ENCODE measurements around the gene MYO1E.

MYO1E gene

GRCh38 chr15:59300618-59301139 lies 72.0 kb downstream of the MYO1E start:
- TF ChIP-seq ZNF565 (CRISPR knock-in tag; conservative IDR thresholded peaks at IDR 0.05; ENCODE audit: low read depth) (no peak), ESRRG (CRISPR knock-in tag; IDR thresholded peaks at IDR 0.05) (no peak), ZFP3 (CRISPR knock-in tag; IDR thresholded peaks at IDR 0.05) (no peak), ARNTL (CRISPR knock-in tag; IDR thresholded peaks at IDR 0.05; ENCODE audit: borderline replicate concordance, low read depth) (no peak), CSRNP3 (CRISPR knock-in tag; IDR thresholded peaks at IDR 0.05) (no peak), SNAI2 (CRISPR knock-in tag; IDR thresholded peaks at IDR 0.05) (no peak), OSR1 (CRISPR knock-in tag; IDR thresholded peaks at IDR 0.05) (no peak), POU6F1 (CRISPR knock-in tag; IDR thresholded peaks at IDR 0.05; ENCODE audit: borderline replicate concordance, low read depth) (no peak), ZNF8 (CRISPR knock-in tag; IDR thresholded peaks at IDR 0.05) (no peak), CSDC2 (CRISPR knock-in tag; IDR thresholded peaks at IDR 0.05) (no peak), GLIS3 (CRISPR knock-in tag; IDR thresholded peaks at IDR 0.05) (no peak), ZNF70 (CRISPR knock-in tag; IDR thresholded peaks at IDR 0.05) (no peak), BACH2 (CRISPR knock-in tag; IDR thresholded peaks at IDR 0.05; ENCODE audit: borderline replicate concordance) (no peak), PATZ1 (CRISPR knock-in tag; IDR thresholded peaks at IDR 0.05; ENCODE audit: borderline replicate concordance) (no peak), TSHZ2 (CRISPR knock-in tag; IDR thresholded peaks at IDR 0.05) (no peak), ZC3H10 (CRISPR knock-in tag; IDR thresholded peaks at IDR 0.05) (no peak), PPARA (CRISPR knock-in tag; IDR thresholded peaks at IDR 0.05; ENCODE audit: borderline replicate concordance) (no peak)
- ATAC-seq: no peak; the same call in 2 of the 3 replicates

GRCh38 chr15:59299929-59300617 lies 72.6 kb downstream of the MYO1E start:
- TF ChIP-seq TSHZ2 (CRISPR knock-in tag; IDR thresholded peaks at IDR 0.05): no peak
- TF ChIP-seq ZC3H10 (CRISPR knock-in tag; IDR thresholded peaks at IDR 0.05): no peak
- TF ChIP-seq ARNTL (CRISPR knock-in tag; IDR thresholded peaks at IDR 0.05; ENCODE audit: borderline replicate concordance, low read depth): no peak
- no peak for TF ChIP-seq ZNF565 (CRISPR knock-in tag; conservative IDR thresholded peaks at IDR 0.05; ENCODE audit: low read depth)
- TF ChIP-seq RARB (CRISPR knock-in tag; IDR thresholded peaks at IDR 0.05): no peak
- no peak for TF ChIP-seq ISL1 (CRISPR knock-in tag; IDR thresholded peaks at IDR 0.05)
- no peak for TF ChIP-seq ZFP30 (CRISPR knock-in tag; IDR thresholded peaks at IDR 0.05)
- TF ChIP-seq POU6F1 (CRISPR knock-in tag; IDR thresholded peaks at IDR 0.05; ENCODE audit: borderline replicate concordance, low read depth): no peak
- TF ChIP-seq ZNF8 (CRISPR knock-in tag; IDR thresholded peaks at IDR 0.05): no peak
- no peak for TF ChIP-seq ZNF70 (CRISPR knock-in tag; IDR thresholded peaks at IDR 0.05)
- TF ChIP-seq CREB5 (CRISPR knock-in tag; IDR thresholded peaks at IDR 0.05; ENCODE audit: low read depth): no peak
- no peak for TF ChIP-seq SNAI2 (CRISPR knock-in tag; IDR thresholded peaks at IDR 0.05)
- TF ChIP-seq TCF4 (CRISPR knock-in tag; IDR thresholded peaks at IDR 0.05; ENCODE audit: borderline replicate concordance): no peak
- peak; percentile 76 for ATAC-seq
